Panc1 (cell line): ENCODE measurements around the gene BBS9.

Experiments used
- POLR2AphosphoS5 ChIP-seq: IDR thresholded peaks from 2 replicates; pipeline ENCODE4 v1.6.1; 2012; ENCODE audit warnings: mild to moderate bottlenecking, low read depth, low read length, moderate library complexity
- REST ChIP-seq, 2 experiments: IDR thresholded peaks; 2 replicates each; pipeline ENCODE4 v1.6.1; 2011 to 2012; ENCODE audit warnings: low read depth in 2 of 2, control low read depth in 1 of 2, low read length in 1 of 2, mild to moderate bottlenecking in 1 of 2, moderate library complexity in 1 of 2; ENCODE audit not compliant: insufficient read depth in 1 of 2
- TF ChIP-seq, protein P1 (sequence below): fragments of 450-650 bp; IDR thresholded peaks from 2 replicates; pipeline ENCODE4 v1.5.1; 2017; ENCODE audit warnings: mild to moderate bottlenecking

DNA sequence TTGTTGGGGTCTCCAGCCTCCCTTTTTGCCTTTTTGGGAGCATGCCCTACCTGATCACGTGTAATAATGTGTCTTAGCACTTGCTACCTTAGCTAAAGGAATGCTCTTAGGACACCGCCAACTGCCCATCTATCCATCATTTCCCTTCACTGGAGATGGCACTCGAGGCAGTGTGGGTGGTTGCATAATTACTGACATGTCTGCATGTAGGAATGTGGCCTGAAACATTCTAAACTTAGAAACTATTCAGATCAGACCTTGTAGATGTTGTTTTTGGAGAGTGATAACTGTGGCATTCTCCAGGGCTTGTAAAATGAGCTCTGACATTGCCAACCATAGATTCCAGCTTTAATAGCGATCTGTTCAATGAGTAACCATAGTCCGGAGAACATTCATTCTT lies 365.8 kb downstream of the BBS9 start:
- TF ChIP-seq, protein P1, sequence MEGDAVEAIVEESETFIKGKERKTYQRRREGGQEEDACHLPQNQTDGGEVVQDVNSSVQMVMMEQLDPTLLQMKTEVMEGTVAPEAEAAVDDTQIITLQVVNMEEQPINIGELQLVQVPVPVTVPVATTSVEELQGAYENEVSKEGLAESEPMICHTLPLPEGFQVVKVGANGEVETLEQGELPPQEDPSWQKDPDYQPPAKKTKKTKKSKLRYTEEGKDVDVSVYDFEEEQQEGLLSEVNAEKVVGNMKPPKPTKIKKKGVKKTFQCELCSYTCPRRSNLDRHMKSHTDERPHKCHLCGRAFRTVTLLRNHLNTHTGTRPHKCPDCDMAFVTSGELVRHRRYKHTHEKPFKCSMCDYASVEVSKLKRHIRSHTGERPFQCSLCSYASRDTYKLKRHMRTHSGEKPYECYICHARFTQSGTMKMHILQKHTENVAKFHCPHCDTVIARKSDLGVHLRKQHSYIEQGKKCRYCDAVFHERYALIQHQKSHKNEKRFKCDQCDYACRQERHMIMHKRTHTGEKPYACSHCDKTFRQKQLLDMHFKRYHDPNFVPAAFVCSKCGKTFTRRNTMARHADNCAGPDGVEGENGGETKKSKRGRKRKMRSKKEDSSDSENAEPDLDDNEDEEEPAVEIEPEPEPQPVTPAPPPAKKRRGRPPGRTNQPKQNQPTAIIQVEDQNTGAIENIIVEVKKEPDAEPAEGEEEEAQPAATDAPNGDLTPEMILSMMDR, result no peak
- TF ChIP-seq REST (IDR thresholded peaks at IDR 0.05; ENCODE audit: insufficient read depth in 1 of 2, low read depth in 2 of 2, low read length in 1 of 2) (no peak), POLR2AphosphoS5 (no peak)
